Measurements from ENCODE around the gene DYNC2I2. TPM values are rescaled to one million over a fixed set of nuclear protein-coding genes. Genes with fewer than 3 reads are reported as not detected.

DYNC2I2 gene
- total and polyA plus RNA-seq, 2 donors (not counting 3 experiments of a cell fraction or from before 2014, with no cell fraction given), result 73.6 to 82.6 TPM

DNA sequence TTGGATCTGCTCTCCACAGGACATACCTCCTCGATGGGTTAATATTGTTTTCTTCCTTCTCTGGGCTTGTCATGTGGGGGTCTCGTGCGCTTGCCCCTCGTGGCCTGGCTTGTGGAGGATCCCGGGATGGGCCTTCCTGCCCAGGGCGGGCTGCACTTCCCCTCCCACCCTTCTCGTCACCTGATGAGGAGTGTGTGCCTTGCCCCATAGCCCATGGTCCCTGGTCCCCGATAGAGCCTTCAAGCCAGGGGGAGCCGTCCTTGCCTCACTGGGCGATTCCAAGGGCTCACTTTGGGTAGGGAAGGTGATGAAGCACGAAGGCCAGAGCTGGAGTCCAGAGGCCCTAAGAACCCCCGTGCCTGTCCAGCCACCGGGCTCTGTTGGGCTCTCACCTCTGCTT, 28.7 kb downstream of the DYNC2I2 start:
- dilution Hi-C loops (cut with MboI; ENCODE audit: extremely low pct_ligation_motif_present, low sequenced_read_pairs) (no loop called here), intact Hi-C loops (cut with micrococcal nuclease) (no loop called here)
- FAIRE-seq (no peak), DNase-seq (ENCODE audit: low read depth, low spot score) (no peak)
- no peak overlapping the region for H3K4me2 ChIP-seq (ENCODE audit: insufficient read depth, low read length)
- POLR2A ChIA-PET, result no interaction called here
- no peaks in the 10 kb centered on the region for H3K27me3 ChIP-seq (ENCODE audit: control insufficient read depth in 2 of 2, insufficient read depth in 2 of 2, low read length in 2 of 2)
- H3K9ac ChIP-seq (replicated peaks; ENCODE audit: extremely low read depth, insufficient read depth, low read length), result no peak overlapping the region
- no peaks in the 10 kb centered on the region for H3K9me3 ChIP-seq (replicated peaks; ENCODE audit: control insufficient read depth, insufficient read depth, low read length)
- BruUV-seq (replicated peaks), result no TSS peak
- H3K4me3 ChIP-seq (replicated peaks in 1 of 3; ENCODE audit: insufficient read depth in 1 of 3, low read depth in 1 of 3, low read length in 3 of 3), result no peak overlapping the region
- no peaks in the 10 kb centered on the region for H3K4me1 ChIP-seq (ENCODE audit: control insufficient read depth, extremely low read depth, insufficient read depth, low read length)
- peaks cover 38 to 78% of the 10 kb centered on the region in 2 experiments for H3K36me3 ChIP-seq (ENCODE audit: control insufficient read depth in 2 of 2, extremely low read depth in 1 of 2, insufficient read depth in 2 of 2, low read length in 2 of 2)
- no peaks in the 10 kb centered on the region for H3K79me2 ChIP-seq (ENCODE audit: control insufficient read depth, insufficient read depth, low read length)
- CTCF ChIA-PET, result no interaction called here
- no peak for TF ChIP-seq GATA2 (IDR thresholded peaks at IDR 0.05; ENCODE audit: insufficient read depth, insufficient read length, low read depth, low read length)
- H3K9me1 ChIP-seq (replicated peaks; ENCODE audit: control insufficient read depth, extremely low read depth, insufficient read depth, low read length), result no peaks in the 10 kb centered on the region
- no peaks in the 10 kb centered on the region for H4K20me1 ChIP-seq (replicated peaks; ENCODE audit: control insufficient read depth, extremely low read depth, insufficient read depth, low read length)
- no peak overlapping the region for H3K27ac ChIP-seq (ENCODE audit: insufficient read depth, low read depth, low read length)
- no peak overlapping the region for H2AFZ ChIP-seq (ENCODE audit: low read depth, low read length)

DNA sequence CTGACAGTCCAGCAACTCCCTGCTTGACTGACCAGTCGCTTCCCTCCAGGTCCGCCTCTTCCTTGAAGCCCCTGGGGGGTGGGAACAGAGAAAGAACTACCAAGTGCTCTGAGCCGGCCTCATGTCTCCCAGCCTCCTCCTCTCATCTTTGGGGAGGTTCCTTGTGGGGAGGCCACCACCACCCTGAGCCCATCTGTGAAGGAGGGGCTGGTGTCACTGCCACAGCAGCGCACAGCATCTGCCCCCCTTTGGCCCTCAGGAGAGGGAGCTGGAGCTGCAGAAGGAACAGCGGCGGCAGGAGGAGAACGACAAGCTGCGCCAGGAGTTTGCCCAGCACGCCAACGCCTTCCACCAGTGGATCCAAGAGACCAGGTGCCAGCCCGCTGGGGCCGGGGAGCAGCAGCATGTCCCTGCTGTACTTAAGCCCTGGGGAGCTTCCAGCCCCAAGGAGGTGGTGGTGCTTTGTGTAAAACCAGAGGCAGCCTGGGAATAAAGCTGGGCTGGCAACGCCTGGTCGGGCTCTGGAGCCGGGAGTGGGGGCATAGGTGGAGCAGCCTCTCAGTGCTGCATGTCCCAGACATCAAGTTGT, 29.4 kb downstream of the DYNC2I2 start:
- Histone ChIP-seq H2AFZ (ENCODE audit: low read depth, low read length) (no peak overlapping the region), H3K79me2 (ENCODE audit: control insufficient read depth, insufficient read depth, low read length) (no peaks in the 10 kb centered on the region), H3K27ac (ENCODE audit: insufficient read depth, low read depth, low read length) (no peak overlapping the region), H3K4me1 (ENCODE audit: control insufficient read depth, extremely low read depth, insufficient read depth, low read length) (no peaks in the 10 kb centered on the region), H3K9me3 (replicated peaks; ENCODE audit: control insufficient read depth, insufficient read depth, low read length) (no peaks in the 10 kb centered on the region), H3K4me3 (replicated peaks in 1 of 3; ENCODE audit: insufficient read depth in 1 of 3, low read depth in 1 of 3, low read length in 3 of 3) (no peak overlapping the region), H3K9me1 (replicated peaks; ENCODE audit: control insufficient read depth, extremely low read depth, insufficient read depth, low read length) (no peaks in the 10 kb centered on the region), H3K4me2 (ENCODE audit: insufficient read depth, low read length) (no peak overlapping the region), H3K27me3 (ENCODE audit: control insufficient read depth in 2 of 2, insufficient read depth in 2 of 2, low read length in 2 of 2) (no peaks in the 10 kb centered on the region), H4K20me1 (replicated peaks; ENCODE audit: control insufficient read depth, extremely low read depth, insufficient read depth, low read length) (no peaks in the 10 kb centered on the region), H3K9ac (replicated peaks; ENCODE audit: extremely low read depth, insufficient read depth, low read length) (no peak overlapping the region), H3K36me3 (ENCODE audit: control insufficient read depth in 2 of 2, extremely low read depth in 1 of 2, insufficient read depth in 2 of 2, low read length in 2 of 2) (peaks cover 34 to 71% of the 10 kb centered on the region in 2 experiments)
- no peak for FAIRE-seq
- intact Hi-C loops (cut with micrococcal nuclease), result no loop called here
- DNase-seq (ENCODE audit: low read depth, low spot score), result no peak
- ChIA-PET CTCF (interaction anchor here (1.7 kb wide), 1 partner anchor 8 kb away, joined by 10 read pairs; no protein-coding TSS in a partner anchor), POLR2A (no interaction called here)
- BruUV-seq (replicated peaks), result no TSS peak
- dilution Hi-C loops (cut with MboI; ENCODE audit: extremely low pct_ligation_motif_present, low sequenced_read_pairs), result no loop called here
- no peak for TF ChIP-seq JUN (IDR thresholded peaks at IDR 0.05; ENCODE audit: borderline replicate concordance, insufficient read depth, insufficient read length, low read depth)
- TF ChIP-seq, protein P1, sequence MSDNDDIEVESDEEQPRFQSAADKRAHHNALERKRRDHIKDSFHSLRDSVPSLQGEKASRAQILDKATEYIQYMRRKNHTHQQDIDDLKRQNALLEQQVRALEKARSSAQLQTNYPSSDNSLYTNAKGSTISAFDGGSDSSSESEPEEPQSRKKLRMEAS (IDR thresholded peaks at IDR 0.05; ENCODE audit: insufficient read depth, insufficient read length), result no peak
- TF ChIP-seq POLR2AphosphoS5 (IDR thresholded peaks at IDR 0.05; ENCODE audit: insufficient read depth, low read depth, low read length), result no peak

Data from endothelial cell of umbilical vein (primary cell).